Aorta (tissue), 5 donors: ENCODE results near the gene ESRP2. TPM values are rescaled to one million over a fixed set of nuclear protein-coding genes. Genes with fewer than 3 reads are reported as not detected.

Experiments
- ATAC-seq: fragments of 200-7000 bp; cut with Tn5 transposase; one replicate; pipeline ENCODE4 v1.9.1; 2022; ENCODE audit warnings: moderate library complexity; ENCODE audit not compliant: low FRiP score
- DNase-seq, 2 donors: peaks; one replicate each; pipeline ENCODE4 v3.0.0-alpha.2; 2020
- H3K27ac ChIP-seq, 2 donors: one replicate each; pipeline ENCODE4 v1.5.1; 2013; ENCODE audit warnings: low read length in 2 of 2, mild to moderate bottlenecking in 2 of 2, moderate library complexity in 2 of 2, control low read depth in 1 of 2, inconsistent platforms in 1 of 2, low read depth in 1 of 2
- H3K27me3 ChIP-seq, 2 donors: one replicate each; pipeline ENCODE4 v1.6.1; 2013; ENCODE audit warnings: control low read depth in 1 of 2, low read length in 1 of 2, mild to moderate bottlenecking in 1 of 2, moderate library complexity in 1 of 2; ENCODE audit not compliant: insufficient read depth in 2 of 2, control insufficient read depth in 1 of 2
- H3K36me3 ChIP-seq, 2 donors: one replicate each; pipeline ENCODE4 v1.6.1; 2013; ENCODE audit warnings: control low read depth in 1 of 2, low read length in 1 of 2, mild to moderate bottlenecking in 1 of 2; ENCODE audit not compliant: insufficient read depth in 2 of 2, control insufficient read depth in 1 of 2
- H3K4me1 ChIP-seq, 2 donors: one replicate each; pipeline ENCODE4 v1.6.1; 2013; ENCODE audit warnings: low read length in 2 of 2, control low read depth in 1 of 2, mild to moderate bottlenecking in 1 of 2, moderate library complexity in 1 of 2; ENCODE audit not compliant: insufficient read depth in 2 of 2, control insufficient read depth in 1 of 2
- H3K4me3 ChIP-seq, 2 donors: one replicate each; pipeline ENCODE4 v1.5.1; 2013; ENCODE audit warnings: low read length in 2 of 2, control low read depth in 1 of 2, mild to moderate bottlenecking in 1 of 2
- H3K9me3 ChIP-seq: one replicate; pipeline ENCODE4 v1.6.1; 2013; ENCODE audit warnings: mild to moderate bottlenecking, low read length; ENCODE audit not compliant: control insufficient read depth
- WGBS, 2 donors: extraction: QIAGEN DNeasy Blood & Tissue Kit; methylation state at CpG; one replicate each; pipeline ENCODE4 v1.1.7; 2013; 5-methylcytosine and 5-hydroxymethylcytosine counted together
- intact Hi-C, 2 donors: fragments of 100-400 bp; cut with DNase I; formaldehyde crosslinking; loops; one replicate each; pipeline versions ENCODE4 v1.14.2 to v1.15.0; 2022
- polyA plus RNA-seq, 2 donors: library from polyadenylated mRNA; stranded (reverse); fragments of 200-250 nt; gene quantifications; one replicate each; pipeline ENCODE4 v1.2.3, GENCODE V29; 2013
- total RNA-seq, 2 donors: library from RNA; stranded (reverse); fragmentation: NEBNext Ultra II Directional; extraction: Animal tissue kit (Norgen Biotek cat#: 25700); gene quantifications; one replicate each; pipeline ENCODE4 v1.2.1, GENCODE V29; 2021
- donor health status: healthy with polysubstance abuse.
- donor health status: Bipolar disorder and iron deficiency.
- donor health status: DM: no; HTN: no; CAD: no.
- donor health status: DM: no; HTN: no; CAD: no.
- donor health status: DM: yes; HTN: yes; CAD: no.

The ESRP2 gene
- total and polyA plus RNA-seq, 4 donors = 0.03 to 2.3 (median 0.48) TPM

- Histone ChIP-seq H3K9me3 (no peaks in the 10 kb centered on the region), H3K4me3 (no peak overlapping the region), H3K4me1 (no peaks in the 10 kb centered on the region), H3K27ac (no peak overlapping the region), H3K27me3 (no peaks in the 10 kb centered on the region), H3K36me3 (no peaks in the 10 kb centered on the region)
- 21 to 25% methylated on average over 3 of the region's 3 CpGs for WGBS, 2 donors
- ATAC-seq = no peak
- intact Hi-C loops = no loop called here
- no peak for DNase-seq
Observed at GRCh38 chr16:68200088-68200783, 35.7 kb downstream of the ESRP2 start.

- Histone ChIP-seq H3K4me1 (no peaks in the 10 kb centered on the region), H3K9me3 (no peaks in the 10 kb centered on the region), H3K36me3 (no peaks in the 10 kb centered on the region), H3K4me3 (no peak overlapping the region), H3K27ac (no peak overlapping the region), H3K27me3 (no peaks in the 10 kb centered on the region)
- DNase-seq = no peak
- 88 to 90% methylated on average over 2 of the region's 2 CpGs for WGBS, 2 donors
- intact Hi-C loops = no loop called here
- ATAC-seq = no peak
Observed at GRCh38 chr16:68197250-68197649, 38.7 kb downstream of the ESRP2 start.

GRCh38 chr16:68194251-68194650 is 41.7 kb downstream of the ESRP2 start:
- DNase-seq (no peak), ATAC-seq (no peak)
- Histone ChIP-seq H3K27me3 (no peaks in the 10 kb centered on the region), H3K4me1 (no peaks in the 10 kb centered on the region), H3K9me3 (no peaks in the 10 kb centered on the region), H3K36me3 (peaks cover 8 to 12% of the 10 kb centered on the region in 2 donors), H3K27ac (no peak overlapping the region), H3K4me3 (no peak overlapping the region)
- 77 to 80% methylated on average over 3 of the region's 3 CpGs for WGBS, 2 donors
- intact Hi-C loops = no loop called here

GRCh38 chr16:68190736-68191510 is 45.0 kb downstream of the ESRP2 start:
- no peaks in the 10 kb centered on the region for H3K9me3 ChIP-seq
- H3K4me1 ChIP-seq = no peaks in the 10 kb centered on the region
- H3K27ac ChIP-seq = no peak overlapping the region
- ATAC-seq (no peak), DNase-seq (no peak)
- WGBS, 2 donors = 87 to 90% methylated on average over 2 of the region's 2 CpGs
- no peaks in the 10 kb centered on the region for H3K27me3 ChIP-seq
- intact Hi-C loops = no loop called here
- peaks cover 12% of the 10 kb centered on the region in 2 donors for H3K36me3 ChIP-seq
- H3K4me3 ChIP-seq = no peak overlapping the region

GRCh38 chr16:68190081-68190480 is 45.8 kb downstream of the ESRP2 start:
- H3K27ac ChIP-seq = no peak overlapping the region
- H3K4me1 ChIP-seq = no peaks in the 10 kb centered on the region
- H3K36me3 ChIP-seq = peaks cover 12 to 14% of the 10 kb centered on the region in 2 donors
- ATAC-seq = no peak
- no peak for DNase-seq
- no peak overlapping the region for H3K4me3 ChIP-seq
- no peaks in the 10 kb centered on the region for H3K9me3 ChIP-seq
- WGBS, 2 donors = 88 to 96% methylated on average over 1 of the region's 1 CpG
- H3K27me3 ChIP-seq = no peaks in the 10 kb centered on the region
- intact Hi-C loops = no loop called here

- intact Hi-C loops = no loop called here
- Histone ChIP-seq H3K4me3 (no peak overlapping the region), H3K27me3 (no peaks in the 10 kb centered on the region), H3K9me3 (no peaks in the 10 kb centered on the region), H3K27ac (no peak overlapping the region), H3K36me3 (peaks cover 12 to 15% of the 10 kb centered on the region in 2 donors), H3K4me1 (no peaks in the 10 kb centered on the region)
- ATAC-seq (no peak), DNase-seq (no peak)
- 94 to 98% methylated on average over 10 of the region's 10 CpGs for WGBS, 2 donors
Observed at GRCh38 chr16:68188170-68188569, 47.8 kb downstream of the ESRP2 start.

GRCh38 chr16:68187505-68187904 is 48.4 kb downstream of the ESRP2 start:
- H3K9me3 ChIP-seq = no peaks in the 10 kb centered on the region
- H3K4me1 ChIP-seq = no peaks in the 10 kb centered on the region
- no peak overlapping the region for H3K4me3 ChIP-seq
- ATAC-seq (no peak), DNase-seq (no peak)
- H3K27me3 ChIP-seq = no peaks in the 10 kb centered on the region
- 100% methylated on average over 2 of the region's 2 CpGs for WGBS, 2 donors
- H3K27ac ChIP-seq = no peak overlapping the region
- intact Hi-C loops = no loop called here
- peaks cover 12 to 15% of the 10 kb centered on the region in 2 donors for H3K36me3 ChIP-seq

GRCh38 chr16:68186877-68187276 is 49.0 kb downstream of the ESRP2 start:
- Histone ChIP-seq H3K27ac (no peak overlapping the region), H3K36me3 (peaks cover 12 to 15% of the 10 kb centered on the region in 2 donors), H3K27me3 (no peaks in the 10 kb centered on the region), H3K4me1 (no peaks in the 10 kb centered on the region), H3K4me3 (no peak overlapping the region), H3K9me3 (no peaks in the 10 kb centered on the region)
- intact Hi-C loops = no loop called here
- no peak for DNase-seq
- peak; percentile 33 for ATAC-seq
- 96 to 98% methylated on average over 7 of the region's 7 CpGs for WGBS, 2 donors

GRCh38 chr16:68183046-68183445 is 52.9 kb downstream of the ESRP2 start:
- ATAC-seq (no peak), DNase-seq (no peak)
- 90 to 93% methylated on average over 3 of the region's 3 CpGs for WGBS, 2 donors
- H3K27ac ChIP-seq = no peak overlapping the region
- H3K36me3 ChIP-seq = peaks cover 5 to 6% of the 10 kb centered on the region in 2 donors
- no peak overlapping the region for H3K4me3 ChIP-seq
- H3K9me3 ChIP-seq = no peaks in the 10 kb centered on the region
- intact Hi-C loops = no loop called here
- no peaks in the 10 kb centered on the region for H3K4me1 ChIP-seq
- no peaks in the 10 kb centered on the region for H3K27me3 ChIP-seq
